Uterus (tissue), 4 donors: ENCODE results near the gene LIN7C. TPM values are rescaled to one million over a fixed set of nuclear protein-coding genes. Genes with fewer than 3 reads are reported as not detected.
A peak's percentile ranks its signal among the peaks of the same experiment; 100 is the strongest.

Source experiments
- DNase-seq, 2 donors: peaks; one replicate each; pipeline ENCODE4 v3.0.0-alpha.2; 2019 to 2020
- H3K27ac ChIP-seq, 2 donors: fragments of 200-600 bp; sonication (generic); 1 replicate in 1 of 2; 2 replicates in 1 of 2; pipeline ENCODE4 v1.5.1; 2016 to 2018
- H3K27me3 ChIP-seq, 2 donors: fragments of 200-600 bp; sonication (generic); one replicate each; pipeline ENCODE4 v1.5.1; 2018 to 2019; ENCODE audit warnings: control low read depth in 1 of 2
- H3K36me3 ChIP-seq, 2 donors: fragments of 200-600 bp; sonication (generic); one replicate each; pipeline ENCODE4 v1.5.1; 2019; ENCODE audit warnings: control low read depth in 1 of 2
- H3K4me1 ChIP-seq, 2 donors: fragments of 200-600 bp; sonication (generic); one replicate each; pipeline ENCODE4 v1.5.1; 2018 to 2019; ENCODE audit warnings: control low read depth in 1 of 2
- H3K4me3 ChIP-seq, 2 donors: fragments of 200-600 bp; sonication (generic); 1 replicate in 1 of 2; 2 replicates in 1 of 2; pipeline ENCODE4 v1.5.1; 2018 to 2019; ENCODE audit warnings: mild to moderate bottlenecking in 1 of 2
- H3K9me3 ChIP-seq, 2 donors: fragments of 200-600 bp; sonication (generic); one replicate each; pipeline ENCODE4 v1.5.1; 2019; ENCODE audit warnings: control low read depth in 1 of 2
- CTCF ChIP-seq, 4 experiments: fragments of 200-600 bp in 2 of 4; fragments of 450-650 bp in 2 of 4; sonication (generic) in 2 of 4; IDR thresholded peaks; one replicate each; pipeline ENCODE4 v1.5.1; 2016 to 2019; ENCODE audit warnings: antibody characterized with exemption in 4 of 4, mild to moderate bottlenecking in 2 of 4, moderate library complexity in 1 of 4
- POLR2A ChIP-seq, 2 donors: fragments of 450-650 bp; IDR thresholded peaks; one replicate each; pipeline ENCODE4 v1.6.1; 2016; ENCODE audit warnings: antibody characterized with exemption in 2 of 2, mild to moderate bottlenecking in 1 of 2, moderate library complexity in 1 of 2
- intact Hi-C: fragments of 100-400 bp; cut with DNase I; formaldehyde crosslinking; loops from one replicate; pipeline ENCODE4 v1.15.1; 2023; ENCODE audit warnings: low total_unique reads
- total RNA-seq, 4 donors: library from RNA; depleted of rRNA in 3 of 4; stranded (reverse); fragments of >200 nt in 3 of 4; gene quantifications; one replicate each; pipeline versions ENCODE4 v1.1.0 to v1.2.4, GENCODE V29; 2014 to 2023
- donor health status: DM: yes; HTN: yes; CAD: no.

The LIN7C gene
- total RNA-seq, 4 donors from 2014 or later = 11.8 to 98.0 (median 45.5) TPM

GRCh38 chr11:27512238-27512637, 5.7 kb upstream of the LIN7C start:
- Histone ChIP-seq H3K4me1 (no peaks in the 10 kb centered on the region), H3K9me3 (no peaks in the 10 kb centered on the region), H3K4me3 (no peak overlapping the region), H3K27me3 (no peaks in the 10 kb centered on the region), H3K27ac (no peak overlapping the region), H3K36me3 (no peaks in the 10 kb centered on the region)
- DNase-seq = no peak
- intact Hi-C loops = no loop called here
- TF ChIP-seq POLR2A (IDR thresholded peaks at IDR 0.05) = no peak

- Histone ChIP-seq H3K9me3 (no peaks in the 10 kb centered on the region), H3K4me3 (no peak overlapping the region), H3K27ac (no peak overlapping the region), H3K36me3 (no peaks in the 10 kb centered on the region), H3K4me1 (peaks cover 0 to 2% of the 10 kb centered on the region in 2 donors), H3K27me3 (no peaks in the 10 kb centered on the region)
- intact Hi-C loops = no loop called here
- no peak for TF ChIP-seq POLR2A (IDR thresholded peaks at IDR 0.05)
- TF ChIP-seq CTCF (IDR thresholded peaks at IDR 0.05) = no peak
- no peak for DNase-seq
Observed at GRCh38 chr11:27509908-27510307, 3.3 kb upstream of the LIN7C start.

GRCh38 chr11:27507557-27508322, 1.2 kb upstream of the LIN7C start:
- intact Hi-C loops = no loop called here
- Histone ChIP-seq H3K27me3 (no peaks in the 10 kb centered on the region), H3K4me1 (peaks cover 0 to 4% of the 10 kb centered on the region in 2 donors), H3K27ac (no peak overlapping the region), H3K36me3 (no peaks in the 10 kb centered on the region), H3K4me3 (peak overlapping the region in 1 of 2 donors; percentile 76), H3K9me3 (no peaks in the 10 kb centered on the region)
- DNase-seq = no peak
- TF ChIP-seq CTCF (IDR thresholded peaks at IDR 0.05) (no peak), POLR2A (IDR thresholded peaks at IDR 0.05) (no peak)

- no peak for DNase-seq
- intact Hi-C loops = no loop called here
- Histone ChIP-seq H3K4me1 (peaks cover 0 to 4% of the 10 kb centered on the region in 2 donors), H3K36me3 (no peaks in the 10 kb centered on the region), H3K27me3 (no peaks in the 10 kb centered on the region), H3K4me3 (peak overlapping the region; percentile 76 to 98), H3K27ac (peak overlapping the region; percentile 94 to 95), H3K9me3 (no peaks in the 10 kb centered on the region)
- TF ChIP-seq POLR2A (IDR thresholded peaks at IDR 0.05) = no peak
- TF ChIP-seq CTCF (IDR thresholded peaks at IDR 0.05) = no peak
Observed at GRCh38 chr11:27505781-27506180, 788 bp downstream of the LIN7C start.

GRCh38 chr11:27504205-27504604, 2.4 kb downstream of the LIN7C start:
- Histone ChIP-seq H3K36me3 (no peaks in the 10 kb centered on the region), H3K9me3 (no peaks in the 10 kb centered on the region), H3K27me3 (no peaks in the 10 kb centered on the region), H3K4me1 (peaks cover 0 to 4% of the 10 kb centered on the region in 2 donors), H3K4me3 (no peak overlapping the region), H3K27ac (no peak overlapping the region)
- DNase-seq = no peak
- no peak for TF ChIP-seq POLR2A (IDR thresholded peaks at IDR 0.05)
- TF ChIP-seq CTCF (IDR thresholded peaks at IDR 0.05) = no peak
- intact Hi-C loops = no loop called here
